Neuronal stem cell (in vitro differentiated cells): ENCODE results near the gene BCL6.

Source experiments
- DNase-seq: peaks from one replicate; pipeline ENCODE4 v3.0.0-alpha.2; 2013; ENCODE audit warnings: low spot score
- H2AFZ ChIP-seq: one replicate; pipeline ENCODE4 v1.6.1; 2013; ENCODE audit warnings: mild to moderate bottlenecking, low read length, inconsistent platforms
- H2AK5ac ChIP-seq: 2 replicates; pipeline ENCODE4 v1.6.1; 2013; ENCODE audit warnings: low read depth, mild to moderate bottlenecking, inconsistent platforms, low read length, moderate library complexity, mixed read lengths
- H2BK120ac ChIP-seq: 2 replicates; pipeline ENCODE4 v1.6.1; 2013; ENCODE audit warnings: low read depth, mild to moderate bottlenecking, inconsistent platforms, low read length, moderate library complexity, mixed read lengths
- H2BK12ac ChIP-seq: one replicate; pipeline ENCODE4 v1.6.1; 2013; ENCODE audit warnings: low read length, inconsistent platforms
- H2BK15ac ChIP-seq: 2 replicates; pipeline ENCODE4 v1.6.1; 2013; ENCODE audit warnings: mild to moderate bottlenecking, low read length, inconsistent platforms, mixed read lengths
- H2BK5ac ChIP-seq: one replicate; pipeline ENCODE4 v1.6.1; 2013; ENCODE audit warnings: inconsistent platforms, mild to moderate bottlenecking, low read length, moderate library complexity
- H3K14ac ChIP-seq: one replicate; pipeline ENCODE4 v1.6.1; 2013; ENCODE audit warnings: low read length, inconsistent platforms
- H3K18ac ChIP-seq: 2 replicates; pipeline ENCODE4 v1.6.1; 2013; ENCODE audit warnings: low read length, inconsistent platforms
- H3K23ac ChIP-seq: 2 replicates; pipeline ENCODE4 v1.6.1; 2013; ENCODE audit warnings: low read depth, mild to moderate bottlenecking, mixed read lengths, low read length, inconsistent platforms; ENCODE audit not compliant: poor library complexity
- H3K27ac ChIP-seq: replicated peaks from 3 replicates; pipeline ENCODE4 v1.5.1; 2013; ENCODE audit warnings: low read length, inconsistent platforms
- H3K27me3 ChIP-seq, 3 experiments: 2 replicates each; pipeline ENCODE4 v1.6.1; 2013; ENCODE audit warnings: low read length in 3 of 3, mild to moderate bottlenecking in 2 of 3, inconsistent platforms in 1 of 3, low read depth in 1 of 3, mixed read lengths in 1 of 3, moderate library complexity in 1 of 3; ENCODE audit not compliant: control insufficient read depth in 3 of 3, insufficient read depth in 3 of 3
- H3K36me3 ChIP-seq, 2 donors: replicated peaks in 1 of 2; 2 replicates each; pipeline ENCODE4 v1.6.1; 2013; ENCODE audit warnings: low read length in 2 of 2; ENCODE audit not compliant: control insufficient read depth in 2 of 2, insufficient read depth in 2 of 2
- H3K4ac ChIP-seq: 2 replicates; pipeline ENCODE4 v1.6.1; 2013; ENCODE audit warnings: inconsistent platforms, mild to moderate bottlenecking, low read length, moderate library complexity
- H3K4me1 ChIP-seq, 2 donors: 1 replicate in 1 of 2; 2 replicates in 1 of 2; pipeline ENCODE4 v1.6.1; 2013; ENCODE audit warnings: low read length in 2 of 2, low read depth in 1 of 2; ENCODE audit not compliant: control insufficient read depth in 2 of 2, insufficient read depth in 1 of 2
- H3K4me2 ChIP-seq: one replicate; pipeline ENCODE4 v1.6.1; 2013; ENCODE audit warnings: mild to moderate bottlenecking, low read length, inconsistent platforms; ENCODE audit not compliant: insufficient read depth, poor library complexity, severe bottlenecking
- H3K4me3 ChIP-seq, 2 donors: 2 replicates each; pipeline ENCODE4 v1.5.1; 2013; ENCODE audit warnings: low read length in 2 of 2, mild to moderate bottlenecking in 2 of 2, inconsistent platforms in 1 of 2, moderate library complexity in 1 of 2
- H3K79me1 ChIP-seq: one replicate; pipeline ENCODE4 v1.6.1; 2013; ENCODE audit warnings: low read depth, mild to moderate bottlenecking, inconsistent platforms, low read length, moderate library complexity
- H3K9ac ChIP-seq: one replicate; pipeline ENCODE4 v1.6.1; 2013; ENCODE audit warnings: mild to moderate bottlenecking, low read depth, low read length, inconsistent platforms; ENCODE audit not compliant: poor library complexity
- H3K9me3 ChIP-seq, 2 donors: replicated peaks in 1 of 2; 2 replicates each; pipeline versions ENCODE3 to v1.6.1; 2013; ENCODE audit warnings: low read length in 2 of 2, mild to moderate bottlenecking in 2 of 2, inconsistent platforms in 1 of 2, low read depth in 1 of 2, mixed read lengths in 1 of 2, moderate library complexity in 1 of 2; ENCODE audit not compliant: control insufficient read depth in 2 of 2, insufficient read depth in 1 of 2
- H4K8ac ChIP-seq: one replicate; pipeline ENCODE4 v1.6.1; 2013; ENCODE audit warnings: low read depth, mild to moderate bottlenecking, inconsistent platforms, low read length, moderate library complexity
- H4K91ac ChIP-seq: one replicate; pipeline ENCODE4 v1.6.1; 2013; ENCODE audit warnings: low read length, low read depth, mild to moderate bottlenecking, inconsistent platforms; ENCODE audit not compliant: poor library complexity
- WGBS, 2 donors: extraction: QIAGEN DNeasy Blood & Tissue Kit; methylation state at CpG; one replicate each; pipeline ENCODE4 v1.1.7; 2013; ENCODE audit warnings: missing lambda C conversion rate in 2 of 2, mixed read lengths in 1 of 2; ENCODE audit not compliant: insufficient read length in 2 of 2, insufficient replicate concordance in 1 of 2; ENCODE audit errors: extremely low coverage in 2 of 2; 5-methylcytosine and 5-hydroxymethylcytosine counted together

BCL6 gene

DNA sequence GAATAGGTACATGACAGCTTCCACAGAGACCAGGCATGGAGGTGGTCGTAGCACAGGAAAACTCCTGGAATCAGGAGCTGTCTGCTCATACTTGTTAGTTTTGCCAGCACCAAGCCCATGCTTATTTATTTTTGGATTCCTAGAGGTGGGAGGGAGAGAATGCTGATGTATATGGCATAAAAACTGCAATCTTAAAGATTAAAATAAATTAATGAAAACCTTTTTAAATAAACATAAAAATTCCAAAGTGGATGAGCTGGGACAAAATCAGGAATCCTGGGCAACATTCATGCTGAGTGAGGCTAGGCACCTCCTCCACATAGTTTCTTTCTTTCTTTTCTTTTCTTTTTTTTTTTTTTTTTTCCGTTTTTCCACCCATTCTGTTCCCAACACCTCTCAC, 14.3 kb upstream of the BCL6 start:
- no peaks in the 10 kb centered on the region for H3K36me3 ChIP-seq
- H3K4me1 ChIP-seq: peaks cover 0 to 2% of the 10 kb centered on the region in 2 donors
- no peak overlapping the region for H3K4me2 ChIP-seq
- no peak overlapping the region for H3K4ac ChIP-seq
- no peak overlapping the region for H2BK15ac ChIP-seq
- H3K4me3 ChIP-seq: no peak overlapping the region
- H3K27me3 ChIP-seq: peaks cover 0 to 7% (median 0%) of the 10 kb centered on the region in 3 experiments
- H2BK5ac ChIP-seq: no peak overlapping the region
- no peak overlapping the region for H3K9ac ChIP-seq
- no peak overlapping the region for H2BK120ac ChIP-seq
- no peak overlapping the region for H3K27ac ChIP-seq
- no CpG with 5 or more reads among the region's 2 CpGs for WGBS, 2 donors
- no peaks in the 10 kb centered on the region for H3K9me3 ChIP-seq
- H2BK12ac ChIP-seq: no peak overlapping the region
- H4K8ac ChIP-seq: no peak overlapping the region
- no peak overlapping the region for H3K23ac ChIP-seq
- no peak overlapping the region for H4K91ac ChIP-seq
- no peaks in the 10 kb centered on the region for H3K79me1 ChIP-seq
- H2AFZ ChIP-seq: no peak overlapping the region
- no peak overlapping the region for H2AK5ac ChIP-seq
- DNase-seq: no peak
- no peak overlapping the region for H3K14ac ChIP-seq
- H3K18ac ChIP-seq: no peak overlapping the region

DNA sequence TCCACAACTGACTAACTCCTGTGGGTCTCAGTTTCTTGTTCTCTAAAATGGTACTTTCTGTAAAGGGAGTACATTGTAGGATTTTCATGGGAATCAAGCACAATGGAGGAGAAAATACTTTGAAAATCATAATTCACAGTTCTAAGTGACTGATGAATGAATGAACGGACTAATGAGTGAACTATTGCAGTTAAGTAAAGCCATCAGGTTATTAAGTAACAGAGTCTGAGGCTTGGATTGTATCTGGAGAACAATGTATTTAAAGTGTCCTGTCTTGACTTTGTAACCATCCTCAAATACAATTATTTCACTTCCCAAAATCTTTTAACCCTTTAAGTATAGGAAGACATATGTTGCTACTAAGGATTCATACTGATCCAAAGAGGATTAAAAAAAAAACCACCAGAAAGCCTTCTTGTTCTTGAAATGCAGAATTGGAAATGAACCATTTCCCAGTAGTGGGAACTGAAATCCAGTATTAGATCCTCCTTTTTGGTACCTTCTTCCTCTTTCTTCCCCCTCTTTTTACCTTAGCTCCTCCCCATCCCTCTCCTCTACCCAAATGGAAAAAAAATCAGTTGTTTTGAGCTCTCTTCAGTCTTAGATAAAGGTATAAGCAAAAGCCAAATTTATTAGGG, 13.2 kb upstream of the BCL6 start:
- no peak overlapping the region for H2AK5ac ChIP-seq
- H2AFZ ChIP-seq: no peak overlapping the region
- H4K91ac ChIP-seq: no peak overlapping the region
- no peak overlapping the region for H3K27ac ChIP-seq
- no peak for DNase-seq
- H2BK120ac ChIP-seq: no peak overlapping the region
- no peaks in the 10 kb centered on the region for H3K36me3 ChIP-seq
- H2BK15ac ChIP-seq: no peak overlapping the region
- H3K9ac ChIP-seq: no peak overlapping the region
- peaks cover 0 to 2% of the 10 kb centered on the region in 2 donors for H3K4me1 ChIP-seq
- H3K4ac ChIP-seq: no peak overlapping the region
- H3K4me2 ChIP-seq: no peak overlapping the region
- no peak overlapping the region for H3K14ac ChIP-seq
- no peak overlapping the region for H2BK5ac ChIP-seq
- no peaks in the 10 kb centered on the region for H3K9me3 ChIP-seq
- no peak overlapping the region for H3K4me3 ChIP-seq
- peaks cover 0 to 3% (median 0%) of the 10 kb centered on the region in 3 experiments for H3K27me3 ChIP-seq
- WGBS, 2 donors: no CpG with 5 or more reads among the region's 1 CpG
- H3K18ac ChIP-seq: no peak overlapping the region
- no peak overlapping the region for H4K8ac ChIP-seq
- H3K79me1 ChIP-seq: no peaks in the 10 kb centered on the region
- H2BK12ac ChIP-seq: no peak overlapping the region
- no peak overlapping the region for H3K23ac ChIP-seq

DNA sequence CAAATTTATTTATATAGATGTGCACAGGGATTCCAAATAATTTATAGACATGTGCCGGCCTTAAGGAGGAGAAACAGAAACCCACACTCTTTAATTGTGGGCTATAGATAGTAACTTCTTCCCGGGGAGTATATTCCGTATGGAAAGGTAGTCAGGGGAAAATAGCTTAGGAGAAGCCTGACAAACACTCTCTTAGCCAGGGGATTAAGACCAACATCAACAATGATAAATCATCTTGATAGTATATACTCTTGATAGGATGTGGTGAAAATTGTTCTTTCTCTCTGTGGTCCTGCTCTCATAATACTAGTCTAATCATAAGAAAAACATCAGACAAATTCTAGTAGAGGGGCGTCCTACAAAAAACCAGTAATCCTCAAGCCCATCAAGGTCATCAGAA, 8.2 kb upstream of the BCL6 start:
- no peaks in the 10 kb centered on the region for H3K36me3 ChIP-seq
- H3K9ac ChIP-seq: no peak overlapping the region
- H3K4ac ChIP-seq: no peak overlapping the region
- H3K4me2 ChIP-seq: no peak overlapping the region
- H2BK12ac ChIP-seq: no peak overlapping the region
- H3K14ac ChIP-seq: no peak overlapping the region
- no peak overlapping the region for H2AFZ ChIP-seq
- no peak overlapping the region for H2BK5ac ChIP-seq
- DNase-seq: no peak
- H3K4me1 ChIP-seq: peaks cover 9 to 11% of the 10 kb centered on the region in 2 donors
- H4K91ac ChIP-seq: no peak overlapping the region
- no peak overlapping the region for H2AK5ac ChIP-seq
- no peak overlapping the region for H3K23ac ChIP-seq
- no peaks in the 10 kb centered on the region for H3K9me3 ChIP-seq
- no peak overlapping the region for H2BK15ac ChIP-seq
- H3K4me3 ChIP-seq: no peak overlapping the region
- H4K8ac ChIP-seq: no peak overlapping the region
- no peaks in the 10 kb centered on the region for H3K79me1 ChIP-seq
- no CpG with 5 or more reads among the region's 4 CpGs for WGBS, 2 donors
- H3K27ac ChIP-seq: no peak overlapping the region
- no peaks in the 10 kb centered on the region for H3K27me3 ChIP-seq
- H2BK120ac ChIP-seq: no peak overlapping the region
- H3K18ac ChIP-seq: no peak overlapping the region

DNA sequence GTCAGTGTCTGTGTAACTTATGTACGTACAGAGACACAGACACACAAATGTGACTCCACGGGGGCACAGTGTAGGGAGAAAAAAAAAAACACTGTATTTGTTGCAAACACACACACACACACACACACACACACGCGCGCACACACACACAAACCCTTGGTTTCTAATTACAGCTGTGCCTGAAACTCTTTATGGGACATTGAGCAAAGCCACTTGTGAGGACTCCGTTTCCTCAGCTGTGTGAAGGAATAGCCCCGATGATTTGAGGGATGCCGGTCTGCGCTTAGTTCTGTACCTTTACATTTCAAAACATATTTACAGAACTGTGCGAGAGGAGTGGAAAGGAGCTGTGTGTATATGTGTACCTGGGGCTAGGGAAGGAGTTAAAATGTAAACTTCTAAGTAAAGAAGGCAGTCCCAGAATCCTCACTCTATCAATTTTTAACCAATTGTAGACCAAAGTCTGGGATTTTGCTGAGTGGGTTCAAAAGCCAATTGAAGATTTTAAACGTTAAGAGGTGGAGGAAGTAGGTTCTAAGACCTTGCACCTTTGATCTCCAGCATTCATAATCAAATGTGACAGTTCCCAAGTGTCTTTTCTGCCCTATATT, 5.3 kb upstream of the BCL6 start:
- H3K23ac ChIP-seq: no peak overlapping the region
- DNase-seq: peak; percentile 54
- peak overlapping the region; percentile 78 for H3K27ac ChIP-seq
- no peak overlapping the region for H2BK120ac ChIP-seq
- H3K4ac ChIP-seq: no peak overlapping the region
- H3K4me1 ChIP-seq: peaks cover 11 to 21% of the 10 kb centered on the region in 2 donors
- no peak overlapping the region for H2BK12ac ChIP-seq
- no CpG with 5 or more reads among the region's 11 CpGs for WGBS, 2 donors
- H3K27me3 ChIP-seq: no peaks in the 10 kb centered on the region
- no peak overlapping the region for H2BK15ac ChIP-seq
- no peak overlapping the region for H3K9ac ChIP-seq
- H3K4me3 ChIP-seq: no peak overlapping the region
- H2AK5ac ChIP-seq: no peak overlapping the region
- no peak overlapping the region for H4K8ac ChIP-seq
- peak overlapping the region; percentile 22 for H3K18ac ChIP-seq
- peak overlapping the region; percentile 58 for H2AFZ ChIP-seq
- peak overlapping the region; percentile 52 for H3K4me2 ChIP-seq
- H3K79me1 ChIP-seq: no peaks in the 10 kb centered on the region
- no peak overlapping the region for H3K14ac ChIP-seq
- no peak overlapping the region for H2BK5ac ChIP-seq
- H3K9me3 ChIP-seq: no peaks in the 10 kb centered on the region
- no peak overlapping the region for H4K91ac ChIP-seq
- H3K36me3 ChIP-seq: no peaks in the 10 kb centered on the region
